Measurements from ENCODE around the gene ERO1A. TPM values are rescaled to one million over a fixed set of nuclear protein-coding genes. Genes with fewer than 3 reads are reported as not detected.
A peak's percentile ranks its signal among the peaks of the same experiment; 100 is the strongest.
"Not testable (repeated sequence)": the region's sequence is repeated elsewhere in the genome, so short reads cannot be mapped to it uniquely, and the experiment has no call there.

Gene ERO1A
- total RNA-seq (2014; rRNA removed; shearing (Covaris generic); ENCODE audit: low replicate concordance) = 42.8 and 43.4 TPM in 2 replicates

GRCh38 chr14:52695481-52696091 lies at the start of gene ERO1A:
Gene ERO1A (minus strand): TSS chr14:52695558. CDS start chr14:52695481, 77 bp downstream.
- H3K36me3 ChIP-seq = no peaks in the 10 kb centered on the region
- DNase-seq = peak; percentile 76
- no peaks in the 10 kb centered on the region for H3K27me3 ChIP-seq
- peak within 1 kb of the TSS; percentile 79 for H3K4me3 ChIP-seq
- no peaks in the 10 kb centered on the region for H3K9me3 ChIP-seq

- Histone ChIP-seq H3K4me3 (no peak overlapping the region), H3K9me3 (no peaks in the 10 kb centered on the region), H3K36me3 (peaks cover 3% of the 10 kb centered on the region; the same call in 1 of the 2 replicates), H3K27me3 (no peaks in the 10 kb centered on the region)
- DNase-seq = no peak
These were observed 46.5 kb upstream of the ERO1A start for GRCh38 chr14:52741865-52742264.

DNA sequence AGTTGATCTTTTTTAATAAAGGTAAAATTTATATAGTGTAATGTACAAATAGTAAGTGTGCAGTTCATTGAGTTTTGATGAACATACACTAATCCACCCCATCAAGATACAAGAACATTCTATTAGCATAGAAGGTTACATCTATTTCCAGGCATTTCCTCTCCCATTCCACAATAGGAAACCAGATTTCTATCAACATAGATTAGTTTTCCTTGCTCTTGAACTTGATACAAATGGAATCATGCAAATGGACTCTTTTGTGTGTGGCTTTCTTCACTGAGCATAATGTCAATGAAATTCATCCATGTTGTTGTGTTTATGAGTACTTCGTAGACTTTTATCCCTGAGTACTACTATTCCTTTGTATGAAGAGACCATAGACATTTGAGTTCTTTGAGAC lies 45.4 kb upstream of the ERO1A start:
- no peak for DNase-seq
- H3K4me3 ChIP-seq = no peak overlapping the region
- no peaks in the 10 kb centered on the region for H3K27me3 ChIP-seq
- peaks cover 3% of the 10 kb centered on the region; the same call in 1 of the 2 replicates for H3K36me3 ChIP-seq
- no peaks in the 10 kb centered on the region for H3K9me3 ChIP-seq

- Histone ChIP-seq H3K36me3 (no peaks in the 10 kb centered on the region; the same call in 1 of the 2 replicates), H3K9me3 (no peaks in the 10 kb centered on the region)
- no peak for DNase-seq
These were observed 43.1 kb upstream of the ERO1A start for GRCh38 chr14:52738409-52738808.

DNA sequence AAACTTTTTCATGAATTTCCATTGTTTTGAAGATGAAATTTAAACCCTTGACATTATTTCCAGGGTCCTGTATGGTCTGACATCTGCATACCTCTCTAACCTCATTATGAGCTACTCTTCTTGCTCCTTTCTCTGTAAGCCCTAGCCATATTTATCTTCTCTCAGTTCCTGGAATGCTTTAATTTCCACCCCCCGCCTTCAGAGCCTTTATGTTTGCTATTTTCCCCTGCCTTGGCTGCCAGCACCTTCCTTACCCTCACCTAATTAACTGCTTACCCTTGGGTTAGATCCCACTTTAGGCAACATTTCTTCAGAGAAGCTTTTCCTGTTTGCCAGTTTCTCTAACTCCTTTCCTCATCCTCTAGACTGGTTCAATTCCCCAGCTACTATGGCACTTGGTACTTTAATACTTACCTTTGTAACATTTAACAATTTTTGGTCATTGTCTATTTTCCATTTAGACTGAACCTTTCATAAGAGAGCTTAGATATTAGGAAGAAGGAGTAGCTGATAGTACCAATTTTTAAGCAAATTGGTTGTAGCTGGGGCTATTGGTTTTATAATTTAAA lies 40.6 kb upstream of the ERO1A start:
- H3K36me3 ChIP-seq = no peaks in the 10 kb centered on the region; the same call in 1 of the 2 replicates
- no peaks in the 10 kb centered on the region for H3K27me3 ChIP-seq
- no peak overlapping the region for H3K4me3 ChIP-seq
- no peaks in the 10 kb centered on the region for H3K9me3 ChIP-seq
- no peak for DNase-seq

More at GRCh38 chr14:52738409-52738808, 43.1 kb upstream of the ERO1A start:
- H3K27me3 ChIP-seq = no peaks in the 10 kb centered on the region
- no peak overlapping the region for H3K4me3 ChIP-seq

DNA sequence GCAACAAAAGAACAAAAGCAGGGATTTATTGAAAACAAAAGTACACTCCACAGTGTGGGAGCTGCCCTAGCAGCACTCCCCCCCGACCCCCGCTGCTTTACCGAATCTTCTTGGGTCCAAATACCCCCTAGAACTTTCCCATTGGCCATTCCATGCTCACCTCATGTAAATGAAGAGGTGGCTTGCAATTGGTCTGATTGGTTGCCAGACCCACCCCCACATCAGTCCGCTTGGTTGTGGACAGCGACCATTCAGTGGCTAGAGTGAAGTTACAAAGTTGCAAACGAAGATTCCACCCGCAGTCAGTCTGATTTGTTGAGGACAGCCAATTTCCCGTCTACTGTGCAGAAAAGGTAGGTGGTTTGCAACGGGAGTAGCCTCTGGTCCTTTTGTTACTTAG lies 38.5 kb upstream of the ERO1A start:
- Histone ChIP-seq H3K9me3 (no peaks in the 10 kb centered on the region), H3K36me3 (no peaks in the 10 kb centered on the region; the same call in 1 of the 2 replicates), H3K27me3 (no peaks in the 10 kb centered on the region), H3K4me3 (no peak overlapping the region)
- DNase-seq = no peak

GRCh38 chr14:52730709-52731111 lies 35.4 kb upstream of the ERO1A start:
- Histone ChIP-seq H3K36me3 (peaks cover 13% of the 10 kb centered on the region), H3K4me3 (peak overlapping the region; percentile 75), H3K9me3 (no peaks in the 10 kb centered on the region), H3K27me3 (no peaks in the 10 kb centered on the region)
- no peak for DNase-seq

DNA sequence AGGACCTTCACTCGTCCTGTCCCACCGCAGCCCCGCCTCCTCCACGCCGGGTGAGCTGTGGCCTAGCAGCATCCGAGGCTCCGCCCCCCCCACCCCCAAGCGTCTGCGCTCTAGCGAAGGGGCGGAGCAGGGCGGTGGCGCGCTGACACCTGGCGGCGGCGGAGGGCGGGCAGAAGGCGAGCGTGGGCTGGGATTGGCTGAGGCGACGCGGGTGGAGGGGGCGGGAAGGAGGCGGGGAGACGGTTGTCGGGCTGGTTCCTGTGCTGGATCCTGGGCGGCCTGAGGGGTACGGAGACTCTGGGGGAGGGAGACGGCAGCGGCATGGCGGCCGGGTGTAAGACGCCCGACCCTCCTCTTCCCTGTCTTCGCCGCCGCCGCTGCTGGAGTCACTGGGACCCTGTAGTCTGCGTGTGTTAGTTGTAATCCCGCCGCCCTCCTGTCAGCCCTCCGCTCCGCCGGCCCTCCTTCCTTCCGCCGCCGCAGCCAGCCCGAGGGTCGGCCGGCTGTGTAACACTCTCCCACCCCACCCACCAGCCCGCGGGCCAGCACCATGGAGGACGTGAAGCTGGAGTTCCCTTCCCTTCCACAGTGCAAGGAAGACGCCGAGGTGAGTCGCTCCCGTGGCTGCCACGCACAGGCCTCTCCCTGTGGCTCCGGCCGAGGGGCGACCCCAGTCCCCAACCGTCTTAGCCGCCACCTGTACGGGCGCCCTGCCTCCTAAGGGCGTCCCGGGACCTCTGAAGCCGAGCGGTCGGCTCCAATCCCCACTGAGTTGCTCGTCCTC lies 34.8 kb upstream of the ERO1A start, which contains the start of gene STYX:
Gene STYX (plus strand): TSS at position 242 of the 784 bp plus-strand sequence. CDS start 309 bp downstream, at position 551.
- peak; percentile 98 for DNase-seq
- Histone ChIP-seq H3K4me3 (peak within 1 kb of the TSS; percentile 75), H3K36me3 (peaks cover 16% of the 10 kb centered on the region), H3K27me3 (no peaks in the 10 kb centered on the region), H3K9me3 (no peaks in the 10 kb centered on the region)

- DNase-seq = no peak
- H3K9me3 ChIP-seq = no peaks in the 10 kb centered on the region
- H3K4me3 ChIP-seq = peak overlapping the region; percentile 75
- no peaks in the 10 kb centered on the region for H3K27me3 ChIP-seq
- peaks cover 22% of the 10 kb centered on the region for H3K36me3 ChIP-seq
These were observed 34.2 kb upstream of the ERO1A start for GRCh38 chr14:52729585-52729924.

DNA sequence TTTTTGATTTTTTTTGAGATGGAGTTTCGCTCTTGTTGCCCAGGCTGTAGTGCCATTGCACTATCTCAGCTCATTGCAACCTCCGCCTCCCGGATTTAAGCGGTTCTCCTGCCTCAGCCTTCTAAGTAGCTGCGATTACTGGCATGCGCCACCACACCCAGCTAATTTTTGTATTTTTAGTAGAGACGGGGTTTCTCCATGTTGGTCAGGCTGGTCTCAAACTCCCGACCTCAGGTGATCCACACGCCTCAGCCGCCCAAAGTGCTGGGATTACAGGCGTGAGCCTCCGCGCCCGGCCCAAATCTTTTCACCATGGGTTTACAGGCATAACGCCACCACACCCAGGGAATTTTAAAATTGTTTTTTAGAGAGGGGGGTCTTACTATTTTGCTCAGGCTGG lies 33.7 kb upstream of the ERO1A start:
- peaks cover 23% of the 10 kb centered on the region for H3K36me3 ChIP-seq

DNA sequence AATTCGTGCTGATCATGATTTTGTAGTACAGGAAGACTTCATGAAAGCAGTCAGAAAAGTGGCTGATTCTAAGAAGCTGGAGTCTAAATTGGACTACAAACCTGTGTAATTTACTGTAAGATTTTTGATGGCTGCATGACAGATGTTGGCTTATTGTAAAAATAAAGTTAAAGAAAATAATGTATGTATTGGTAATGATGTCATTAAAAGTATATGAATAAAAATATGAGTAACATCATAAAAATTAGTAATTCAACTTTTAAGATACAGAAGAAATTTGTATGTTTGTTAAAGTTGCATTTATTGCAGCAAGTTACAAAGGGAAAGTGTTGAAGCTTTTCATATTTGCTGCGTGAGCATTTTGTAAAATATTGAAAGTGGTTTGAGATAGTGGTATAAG lies 32.2 kb upstream of the ERO1A start:
- not testable (repeated sequence) for DNase-seq, H3K27me3 ChIP-seq, H3K9me3 ChIP-seq, H3K4me3 ChIP-seq
- H3K36me3 ChIP-seq = peaks cover 36% of the 10 kb centered on the region

More for the DNA sequence above, 33.7 kb upstream of the ERO1A start:
- not testable (repeated sequence) for DNase-seq, H3K27me3 ChIP-seq, H3K9me3 ChIP-seq, H3K4me3 ChIP-seq

DNA sequence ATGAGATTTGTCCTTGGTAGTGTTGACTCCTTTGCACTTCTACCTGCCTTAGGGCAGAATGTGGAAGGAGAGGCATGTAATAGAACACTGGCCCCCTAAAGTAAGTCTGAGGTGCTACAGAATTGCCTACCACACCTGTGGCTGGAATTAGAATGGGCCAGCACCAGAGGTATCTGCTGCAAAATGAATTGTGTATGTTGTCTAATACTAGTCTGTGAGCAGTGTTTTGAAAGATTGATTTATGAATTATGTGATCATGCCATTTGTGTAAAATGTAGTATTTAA lies 28.9 kb upstream of the ERO1A start:
- H3K4me3 ChIP-seq = no peak overlapping the region
- no peak for DNase-seq
- peaks cover 58% of the 10 kb centered on the region for H3K36me3 ChIP-seq
- no peaks in the 10 kb centered on the region for H3K27me3 ChIP-seq
- no peaks in the 10 kb centered on the region for H3K9me3 ChIP-seq

DNA sequence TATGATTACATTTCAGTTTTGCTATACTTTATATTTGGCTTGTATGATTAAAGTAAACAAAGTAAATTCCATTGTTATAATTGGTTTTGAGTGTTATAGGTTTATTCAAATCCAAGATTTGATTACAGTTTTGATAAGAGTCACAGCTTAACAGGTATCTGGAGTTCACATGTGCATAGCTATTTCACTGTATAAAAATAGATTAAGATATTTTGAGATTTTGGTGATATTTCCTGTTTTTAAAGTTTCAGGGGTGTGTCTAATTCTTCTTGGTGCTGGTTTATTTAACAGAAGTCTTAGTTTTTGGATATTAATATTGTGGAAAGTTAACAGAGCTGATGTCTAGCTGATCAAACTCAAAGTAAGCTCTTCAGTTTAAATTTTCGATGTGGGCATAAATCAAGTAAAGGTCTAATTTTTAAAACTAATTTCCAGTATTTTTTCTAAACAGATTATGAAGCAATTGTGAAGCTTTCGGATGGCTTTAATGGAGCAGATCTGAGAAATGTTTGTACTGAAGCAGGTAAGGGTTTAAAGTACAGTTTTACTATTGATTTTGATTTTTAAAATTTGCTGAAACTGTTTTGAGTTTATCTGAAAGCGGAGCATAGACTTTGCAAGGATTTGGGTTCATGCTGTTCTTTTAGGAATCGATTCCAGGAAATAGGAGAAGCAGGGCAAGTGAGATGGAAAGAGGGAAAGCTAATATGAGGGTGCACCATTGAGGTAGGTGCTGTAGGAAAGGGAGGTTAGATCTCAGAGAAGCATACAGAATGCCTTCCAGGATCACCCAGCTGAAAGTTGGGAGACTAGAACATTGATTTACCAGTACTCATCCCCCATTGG lies 28.4 kb upstream of the ERO1A start:
- Histone ChIP-seq H3K27me3 (no peaks in the 10 kb centered on the region), H3K9me3 (no peaks in the 10 kb centered on the region), H3K36me3 (peaks cover 64% of the 10 kb centered on the region), H3K4me3 (no peak overlapping the region)
- DNase-seq = no peak

- Histone ChIP-seq H3K4me3 (no peak overlapping the region), H3K36me3 (peaks cover 70% of the 10 kb centered on the region), H3K27me3 (no peaks in the 10 kb centered on the region), H3K9me3 (no peaks in the 10 kb centered on the region)
- DNase-seq = no peak
These were observed 20.8 kb upstream of the ERO1A start for GRCh38 chr14:52716155-52716554.

- no peaks in the 10 kb centered on the region for H3K9me3 ChIP-seq
- peaks cover 68% of the 10 kb centered on the region for H3K36me3 ChIP-seq
- no peak for DNase-seq
- H3K4me3 ChIP-seq = no peak overlapping the region
- no peaks in the 10 kb centered on the region for H3K27me3 ChIP-seq
These were observed 16.3 kb upstream of the ERO1A start for GRCh38 chr14:52711666-52712065.

DNA sequence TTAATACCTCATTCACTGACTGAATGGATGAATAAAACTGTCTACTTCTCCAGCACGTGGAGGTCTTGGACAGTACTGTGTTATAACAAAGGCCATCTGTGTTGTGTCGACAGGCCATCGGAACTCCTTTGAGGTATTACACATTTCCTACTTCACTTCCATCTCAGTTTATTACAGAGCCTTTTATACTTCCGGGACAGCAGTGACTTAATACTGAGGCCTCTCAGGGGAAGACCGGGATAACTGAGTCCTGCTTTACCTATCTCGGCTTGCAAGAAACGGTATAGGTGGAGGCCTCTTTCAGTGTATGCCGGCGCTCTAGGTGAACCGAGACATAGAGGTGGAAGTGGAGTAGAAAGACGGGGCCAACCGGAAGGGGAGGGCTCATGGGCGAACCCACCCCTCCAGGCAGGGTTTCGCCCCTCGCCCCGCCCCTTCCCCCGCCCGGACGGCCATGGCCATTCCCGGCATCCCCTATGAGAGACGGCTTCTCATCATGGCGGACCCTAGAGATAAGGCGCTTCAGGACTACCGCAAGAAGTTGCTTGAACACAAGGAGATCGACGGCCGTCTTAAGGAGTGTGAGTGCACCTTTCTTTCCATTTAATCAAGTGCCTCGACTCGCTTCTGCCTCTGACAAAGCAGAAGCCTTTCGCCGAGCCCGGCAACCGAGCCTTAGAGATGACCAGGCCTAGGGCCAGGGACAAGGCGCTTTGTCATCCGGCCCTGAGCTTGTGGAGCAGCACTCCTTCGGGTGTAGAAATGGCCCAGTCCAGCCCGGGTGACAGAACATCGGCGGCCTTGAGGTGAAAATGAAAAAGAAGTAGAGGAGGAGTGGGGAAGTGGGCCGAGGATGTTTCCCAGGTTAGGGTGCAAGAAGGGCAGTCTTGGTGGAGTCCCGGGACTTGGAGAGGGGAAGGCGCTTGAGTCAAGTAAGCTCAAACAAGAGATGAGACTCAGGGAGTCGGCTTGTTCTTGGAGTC lies 11.7 kb upstream of the ERO1A start, which contains the start of gene PSMC6:
Gene PSMC6 (plus strand): TSS at position 477 of the 983 bp plus-strand sequence. CDS start 20 bp downstream, at position 497.
- DNase-seq = peak; percentile 88
- peaks cover 38% of the 10 kb centered on the region for H3K36me3 ChIP-seq
- H3K9me3 ChIP-seq = no peaks in the 10 kb centered on the region
- H3K27me3 ChIP-seq = no peaks in the 10 kb centered on the region
- peak within 1 kb of the TSS; percentile 93 for H3K4me3 ChIP-seq
